Kasumi-1 (cell line): Measurements from ENCODE around the gene GNGT1.

ENCODE experiments used
- DNase-seq, 2 experiments: peaks; one replicate each; lab custom pipeline; 2025; lab: John Stamatoyannopoulos, UW

GNGT1 gene

GRCh38 chr7:93943816-93944540 is 37.6 kb downstream of the GNGT1 start:
- DNase-seq = no peak

GRCh38 chr7:93944673-93945072 is 38.3 kb downstream of the GNGT1 start:
- DNase-seq = no peak

DNA sequence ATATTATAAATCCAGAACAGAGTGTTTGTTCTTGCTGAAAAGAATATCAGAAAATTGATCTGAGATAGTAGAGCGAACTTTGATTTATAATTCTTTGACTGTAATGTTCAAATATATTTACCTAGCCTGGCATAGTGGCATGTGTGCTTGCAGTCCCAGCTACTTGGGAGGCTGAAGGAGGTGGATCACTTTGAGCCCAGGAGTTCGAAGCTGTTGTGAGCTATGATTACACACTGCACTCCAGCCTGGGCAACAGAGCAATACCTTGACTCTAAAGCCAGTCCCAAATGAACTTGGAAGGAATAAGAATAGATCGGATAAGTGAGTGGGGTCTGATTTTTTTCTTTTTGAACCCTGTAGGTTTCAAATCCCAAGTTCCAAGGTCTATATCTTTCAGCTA is 38.7 kb downstream of the GNGT1 start:
- DNase-seq = no peak

- DNase-seq = no peak
Observed at GRCh38 chr7:93945756-93946535, 39.6 kb downstream of the GNGT1 start.

DNA sequence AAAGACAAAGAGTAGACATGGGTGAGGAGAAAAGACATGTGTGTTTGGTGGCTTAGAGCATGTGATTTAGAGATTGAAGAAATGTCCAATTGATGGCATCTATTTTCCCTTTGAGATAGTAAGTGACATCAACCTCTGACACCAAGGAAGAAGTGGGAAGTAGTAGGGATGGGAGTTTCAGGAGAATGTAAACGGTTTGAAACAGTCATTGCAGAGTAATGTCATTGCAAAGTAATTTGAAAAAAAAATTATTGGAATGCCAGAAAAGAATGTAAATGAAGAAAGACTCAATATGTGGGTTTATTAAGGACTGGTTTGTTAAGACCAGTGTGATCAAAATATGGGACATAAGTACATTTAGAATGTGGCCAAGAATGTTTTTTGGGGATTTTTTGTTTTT is 41.7 kb downstream of the GNGT1 start:
- DNase-seq = no peak

DNA sequence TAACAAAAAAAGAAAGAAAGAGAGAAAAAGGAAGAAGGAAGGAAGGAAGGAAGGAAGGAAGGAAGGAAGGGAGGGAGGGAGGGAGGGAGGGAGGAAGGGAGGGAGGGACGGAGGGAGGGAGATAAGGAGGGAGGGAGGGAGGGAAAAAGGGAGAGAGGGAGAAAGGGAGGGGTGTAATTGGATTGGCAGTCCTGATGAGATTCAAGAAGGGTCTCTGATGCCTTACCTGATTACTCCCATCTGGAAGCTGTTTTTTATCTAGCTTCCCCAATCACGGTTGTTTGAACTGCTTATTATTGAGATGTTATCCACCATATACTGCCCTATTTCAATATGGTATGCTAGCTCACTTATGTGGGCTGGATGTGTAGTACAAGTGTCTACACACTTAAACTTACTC is 42.5 kb downstream of the GNGT1 start:
- DNase-seq = no peak

DNA sequence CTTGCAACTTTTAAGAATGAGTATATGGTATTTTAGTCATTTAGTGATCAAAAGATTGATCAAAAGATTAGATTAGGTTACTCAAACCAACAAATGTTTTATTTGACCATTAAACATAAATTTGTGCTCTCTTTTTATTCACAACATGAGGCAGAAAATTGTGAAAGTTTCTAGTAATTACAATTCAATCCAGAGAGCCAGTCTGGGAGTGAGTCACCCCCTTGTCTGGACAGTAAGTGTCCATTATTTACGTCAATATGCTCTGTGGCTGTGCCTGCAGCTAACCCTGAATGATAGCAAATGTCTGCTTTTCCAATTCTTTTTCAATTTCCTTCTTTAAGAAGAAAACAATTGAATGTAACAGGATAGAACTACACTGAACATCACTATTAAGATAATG is 43.1 kb downstream of the GNGT1 start:
- DNase-seq = no peak

- no peak for DNase-seq
Observed at GRCh38 chr7:93955304-93955703, 48.9 kb downstream of the GNGT1 start.

DNA sequence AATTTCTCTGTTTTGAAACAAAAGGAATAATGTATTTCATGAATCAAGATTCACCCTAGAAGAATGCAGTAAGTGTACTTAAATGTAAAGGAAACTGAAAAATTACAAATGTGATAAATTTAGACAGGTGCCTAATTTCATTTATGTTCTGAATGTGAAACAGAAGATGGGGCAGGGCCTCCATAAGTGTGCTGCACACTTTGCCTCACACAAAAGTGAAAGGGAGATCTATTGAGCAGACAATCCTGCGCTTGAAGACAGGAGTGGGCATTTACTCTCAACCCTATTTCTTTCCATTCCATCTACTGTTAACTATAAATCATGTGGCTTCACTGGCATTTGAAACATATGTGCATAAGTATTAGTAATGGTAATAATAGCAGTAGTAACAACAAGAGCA is 51.4 kb downstream of the GNGT1 start:
- no peak for DNase-seq

GRCh38 chr7:93958216-93958615 is 51.8 kb downstream of the GNGT1 start:
- DNase-seq = no peak

DNA sequence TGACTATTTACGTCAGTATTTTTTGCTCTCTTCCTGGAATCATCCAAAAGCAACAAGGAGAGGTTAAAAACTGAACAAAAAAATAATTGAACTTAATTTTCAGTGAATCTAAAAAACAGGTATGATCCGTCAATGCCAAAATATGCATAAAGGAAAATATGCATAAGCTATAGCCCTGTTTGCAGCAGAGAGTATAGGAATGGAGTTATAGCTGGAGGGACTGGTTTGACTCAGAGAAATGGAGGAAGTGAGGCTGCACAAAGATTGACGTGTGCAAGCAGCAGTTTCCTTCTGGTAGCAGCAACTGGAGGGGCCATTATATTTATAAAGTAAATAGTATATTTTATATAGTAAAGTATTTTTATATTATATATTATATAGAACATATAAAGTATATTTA is 52.3 kb downstream of the GNGT1 start:
- DNase-seq = no peak
